Ishikawa (cell line): ENCODE data around the gene PRKCD.

ENCODE experiments used
- CEBPB ChIP-seq: IDR thresholded peaks from 2 replicates; pipeline ENCODE4 v1.6.1; 2012
- CREB1 ChIP-seq: IDR thresholded peaks from 2 replicates; pipeline ENCODE4 v1.6.1; 2012; ENCODE audit warnings: low read depth
- EGR1 ChIP-seq: IDR thresholded peaks from 2 replicates; pipeline ENCODE4 v1.6.1; 2012
- EP300 ChIP-seq: IDR thresholded peaks from 2 replicates; pipeline ENCODE4 v1.6.1; 2012; ENCODE audit warnings: borderline replicate concordance
- FOXM1 ChIP-seq: IDR thresholded peaks from 2 replicates; pipeline ENCODE4 v1.6.1; 2012; ENCODE audit warnings: low read depth, borderline replicate concordance
- MAX ChIP-seq: IDR thresholded peaks from 2 replicates; pipeline ENCODE4 v1.6.1; 2012
- NFIC ChIP-seq: IDR thresholded peaks from 2 replicates; pipeline ENCODE4 v1.6.1; 2012
- RAD21 ChIP-seq: IDR thresholded peaks from 2 replicates; pipeline ENCODE4 v1.6.1; 2012; ENCODE audit warnings: low read depth
- REST ChIP-seq: IDR thresholded peaks from 2 replicates; pipeline ENCODE4 v1.6.1; 2012; ENCODE audit warnings: low read depth, mild to moderate bottlenecking
- TAF1 ChIP-seq: IDR thresholded peaks from 2 replicates; pipeline ENCODE4 v1.6.1; 2012; ENCODE audit warnings: low read depth, mild to moderate bottlenecking
- TCF12 ChIP-seq: IDR thresholded peaks from 2 replicates; pipeline ENCODE4 v1.6.1; 2012; ENCODE audit warnings: low read depth
- TEAD4 ChIP-seq: IDR thresholded peaks from 2 replicates; pipeline ENCODE4 v1.6.1; 2012
- USF1 ChIP-seq: IDR thresholded peaks from 2 replicates; pipeline ENCODE4 v1.6.1; 2012
- YY1 ChIP-seq: IDR thresholded peaks from 2 replicates; pipeline ENCODE4 v1.6.1; 2012; ENCODE audit warnings: low read depth
- ZBTB7A ChIP-seq: IDR thresholded peaks from 2 replicates; pipeline ENCODE4 v1.6.1; 2012; ENCODE audit warnings: low read depth

The PRKCD gene

GRCh38 chr3:53234841-53235232 lies 73.8 kb downstream of the PRKCD start:
- no peak for TF ChIP-seq CEBPB
- no peak for TF ChIP-seq USF1
- no peak for TF ChIP-seq TEAD4
- TF ChIP-seq ZBTB7A: no peak
- no peak for TF ChIP-seq EP300
- no peak for TF ChIP-seq TCF12
- no peak for TF ChIP-seq NFIC
- no peak for TF ChIP-seq FOXM1

GRCh38 chr3:53235545-53235944 lies 74.5 kb downstream of the PRKCD start:
- no peak for TF ChIP-seq CEBPB
- TF ChIP-seq TCF12: no peak
- TF ChIP-seq TEAD4: no peak
- no peak for TF ChIP-seq USF1
- no peak for TF ChIP-seq REST
- no peak for TF ChIP-seq TAF1
- TF ChIP-seq MAX: no peak

- TF ChIP-seq CREB1 (no peak), YY1 (peak; percentile 48), TCF12 (peak; percentile 48; the same call in 1 of the 2 replicates), TEAD4 (0 out of 2 replicates have a peak, but pooled peaks have one; percentile 15), NFIC (no peak), USF1 (0 out of 2 replicates have a peak, but pooled peaks have one; percentile 3), FOXM1 (no peak), EGR1 (no peak), RAD21 (no peak), EP300 (peak; percentile 73; the same call in 1 of the 2 replicates), CEBPB (no peak), REST (no peak), MAX (peak; percentile 85), TAF1 (no peak), ZBTB7A (peak; percentile 73)
Measured at GRCh38 chr3:53236112-53236841, 75.3 kb downstream of the PRKCD start.

GRCh38 chr3:53238051-53238850 lies 77.2 kb downstream of the PRKCD start:
- no peak for TF ChIP-seq CREB1
- TF ChIP-seq REST: no peak
- peak; percentile 28; the same call in 1 of the 2 replicates for TF ChIP-seq EP300
- no peak for TF ChIP-seq ZBTB7A
- no peak for TF ChIP-seq TAF1
- no peak for TF ChIP-seq RAD21
- peak; percentile 75 for TF ChIP-seq USF1
- no peak for TF ChIP-seq MAX
- no peak for TF ChIP-seq FOXM1
- TF ChIP-seq EGR1: no peak
- no peak for TF ChIP-seq TEAD4
- no peak for TF ChIP-seq TCF12
- TF ChIP-seq CEBPB: no peak
- no peak for TF ChIP-seq YY1
- TF ChIP-seq NFIC: peak; percentile 64
